T-helper 17 cell (primary cell): Measurements from ENCODE around the gene RPL36AL. TPM values are rescaled to one million over a fixed set of nuclear protein-coding genes. Genes with fewer than 3 reads are reported as not detected.
A peak's percentile ranks its signal among the peaks of the same experiment; 100 is the strongest.

ENCODE experiments used
- ATAC-seq: fragments of 150-1000 bp; cut with Tn5 transposase; 2 replicates; pipeline ENCODE4 v1.10.0; 2021; ENCODE audit warnings: mild to moderate bottlenecking, moderate library complexity
- DNase-seq, 3 donors: peaks; one replicate each; pipeline versions ENCODE4 v3.0.0 to v3.0.0-alpha.2; 2020 to 2021
- H3K9me3 ChIP-seq: one replicate; pipeline ENCODE4 v1.7.0; 2013; ENCODE audit warnings: low read length, mild to moderate bottlenecking; ENCODE audit not compliant: control insufficient read depth, poor library complexity, severe bottlenecking
- H3K27ac Mint-ChIP-seq: one replicate; pipeline ENCODE4 v1.8.0; 2022; ENCODE audit warnings: mild to moderate bottlenecking, moderate library complexity, mixed read lengths
- H3K27me3 Mint-ChIP-seq: one replicate; pipeline ENCODE4 v1.8.0; 2022; ENCODE audit warnings: mixed read lengths
- H3K36me3 Mint-ChIP-seq: one replicate; pipeline ENCODE4 v1.8.0; 2022; ENCODE audit warnings: low read depth, mixed read lengths
- H3K4me1 Mint-ChIP-seq: one replicate; pipeline ENCODE4 v1.8.0; 2022; ENCODE audit warnings: mild to moderate bottlenecking, mixed read lengths
- H3K4me3 Mint-ChIP-seq: one replicate; pipeline ENCODE4 v1.8.0; 2022; ENCODE audit warnings: mild to moderate bottlenecking, moderate library complexity, mixed read lengths
- total RNA-seq, 4 donors: library from RNA in 2 of 4; stranded (reverse) in 2 of 4; gene quantifications; one replicate each; pipeline ENCODE4 v1.2.3 and lab custom pipeline; 2022 to 2026

RPL36AL gene
- total RNA-seq, 2 donors from 2014 or later: 209 to 250 TPM

- Mint-ChIP-seq H3K4me3 (peak overlapping the region; percentile 78), H3K27ac (peak overlapping the region; percentile 96), H3K27me3 (no peaks in the 10 kb centered on the region), H3K36me3 (peaks cover 13% of the 10 kb centered on the region), H3K4me1 (peaks cover 48% of the 10 kb centered on the region)
- DNase-seq (no peak), ATAC-seq (no peak)
- H3K9me3 ChIP-seq: no peaks in the 10 kb centered on the region
These were observed 38.1 kb downstream of the RPL36AL start for GRCh38 chr14:49582113-49582977.

- no peaks in the 10 kb centered on the region for H3K9me3 ChIP-seq
- DNase-seq (no peak), ATAC-seq (no peak)
- H3K4me3 Mint-ChIP-seq: peak overlapping the region; percentile 78
- H3K36me3 Mint-ChIP-seq: peaks cover 15% of the 10 kb centered on the region
- H3K27ac Mint-ChIP-seq: peak overlapping the region; percentile 96
- H3K27me3 Mint-ChIP-seq: no peaks in the 10 kb centered on the region
- H3K4me1 Mint-ChIP-seq: peaks cover 46% of the 10 kb centered on the region
These were observed 39.0 kb downstream of the RPL36AL start for GRCh38 chr14:49581209-49582112.

- no peaks in the 10 kb centered on the region for H3K9me3 ChIP-seq
- H3K27me3 Mint-ChIP-seq: no peaks in the 10 kb centered on the region
- peak overlapping the region; percentile 96 for H3K27ac Mint-ChIP-seq
- DNase-seq (no peak), ATAC-seq (no peak)
- H3K4me1 Mint-ChIP-seq: peaks cover 37% of the 10 kb centered on the region
- H3K4me3 Mint-ChIP-seq: no peak overlapping the region
- H3K36me3 Mint-ChIP-seq: peaks cover 12% of the 10 kb centered on the region
These were observed 40.6 kb downstream of the RPL36AL start for GRCh38 chr14:49579841-49580240.

GRCh38 chr14:49578141-49578540 lies 42.3 kb downstream of the RPL36AL start:
- peaks cover 29% of the 10 kb centered on the region for H3K4me1 Mint-ChIP-seq

GRCh38 chr14:49574038-49574437 lies 46.4 kb downstream of the RPL36AL start:
- Mint-ChIP-seq H3K4me1 (peaks cover 2% of the 10 kb centered on the region), H3K27ac (no peak overlapping the region), H3K4me3 (no peak overlapping the region), H3K27me3 (no peaks in the 10 kb centered on the region), H3K36me3 (peaks cover 11% of the 10 kb centered on the region)
- no peak for DNase-seq
- ATAC-seq: no peak
- no peaks in the 10 kb centered on the region for H3K9me3 ChIP-seq

More at GRCh38 chr14:49578141-49578540, 42.3 kb downstream of the RPL36AL start:
- peak overlapping the region; percentile 77 for H3K27ac Mint-ChIP-seq
- ATAC-seq (no peak), DNase-seq (no peak)
- no peaks in the 10 kb centered on the region for H3K9me3 ChIP-seq
- H3K36me3 Mint-ChIP-seq: peaks cover 15% of the 10 kb centered on the region
- no peak overlapping the region for H3K4me3 Mint-ChIP-seq
- no peaks in the 10 kb centered on the region for H3K27me3 Mint-ChIP-seq

- no peak overlapping the region for H3K4me3 Mint-ChIP-seq
- H3K27ac Mint-ChIP-seq: no peak overlapping the region
These were observed 51.1 kb downstream of the RPL36AL start for GRCh38 chr14:49569281-49569680.

More at GRCh38 chr14:49569281-49569680, 51.1 kb downstream of the RPL36AL start:
- no peak for ATAC-seq
- DNase-seq: no peak
- H3K27me3 Mint-ChIP-seq: no peaks in the 10 kb centered on the region
- peaks cover 2% of the 10 kb centered on the region for H3K36me3 Mint-ChIP-seq
- H3K4me1 Mint-ChIP-seq: no peaks in the 10 kb centered on the region
- no peaks in the 10 kb centered on the region for H3K9me3 ChIP-seq

Other genes with a start within 250 kb of the RPL36AL start
- 1,000 to 10,000 TPM; 3,969 to 4,133 TPM for gene RPS29, start 34.2 kb downstream of the RPL36AL start, total RNA-seq
- gene LRR1, start 21.7 kb downstream of the RPL36AL start, total RNA-seq: 10 to 100 TPM in 1 of 2 donors, 1 to 10 TPM in 1; 7.4 to 10.3 TPM
- gene MGAT2, start 173 bp upstream of the RPL36AL start, total RNA-seq: 10 to 100 TPM; 30.0 to 34.5 TPM
- 10 to 100 TPM; 25.7 to 34.0 TPM for gene DNAAF2, start 14.6 kb upstream of the RPL36AL start, total RNA-seq
- gene POLE2, start 67.6 kb upstream of the RPL36AL start, total RNA-seq: 1 to 10 TPM; 1.0 to 2.2 TPM
- gene KLHDC1, start 72.5 kb upstream of the RPL36AL start, total RNA-seq: 1 to 10 TPM; 7.4 to 7.5 TPM
- gene KLHDC2, start 147.5 kb upstream of the RPL36AL start, total RNA-seq: 10 to 100 TPM; 73.5 to 79.2 TPM
- 10 to 100 TPM; 83.4 to 83.5 TPM for gene NEMF, start 232.2 kb upstream of the RPL36AL start, total RNA-seq